SU-DHL-6 (cell line): ENCODE measurements around the gene INSIG1.

Experiments
- H2AFZ ChIP-seq: fragments of 200-600 bp; sonication (generic); 2 replicates; pipeline ENCODE4 v1.6.1; 2014; ENCODE audit warnings: low read depth, mild to moderate bottlenecking, moderate library complexity, mixed read lengths, antibody characterized with exemption, low read length; ENCODE audit not compliant: severe bottlenecking
- H3F3A ChIP-seq: fragments of 200-600 bp; shearing (Covaris generic); 2 replicates; pipeline ENCODE4 v1.6.0; 2016; ENCODE audit warnings: antibody characterized with exemption, mild to moderate bottlenecking; ENCODE audit not compliant: insufficient read depth
- H3K27ac ChIP-seq: fragments of 200-600 bp; sonication (generic); 2 replicates; pipeline ENCODE4 v1.5.1; 2016; ENCODE audit warnings: low read depth, mild to moderate bottlenecking, low read length, moderate library complexity, mixed read lengths
- H3K27me3 ChIP-seq: fragments of 200-600 bp; sonication (generic), shearing (Covaris generic); 2 replicates; pipeline ENCODE4 v1.6.0; 2014; ENCODE audit warnings: mild to moderate bottlenecking, low read length
- H3K36me3 ChIP-seq: fragments of 200-600 bp; sonication (generic); 2 replicates; pipeline ENCODE4 v1.6.1; 2014; ENCODE audit warnings: mild to moderate bottlenecking, low read length, mixed read lengths
- H3K4me2 ChIP-seq: fragments of 300-600, 200-600 bp; shearing (Covaris generic), sonication (generic); 2 replicates; pipeline ENCODE4 v1.6.0; 2014; ENCODE audit warnings: low read length, low read depth, mild to moderate bottlenecking; ENCODE audit not compliant: poor library complexity, severe bottlenecking
- H3K4me3 ChIP-seq: fragments of 200-600 bp; sonication (generic); 2 replicates; pipeline ENCODE4 v1.5.1; 2014; ENCODE audit warnings: antibody characterized with exemption, low read length, mild to moderate bottlenecking, mixed read lengths; ENCODE audit not compliant: insufficient read depth, poor library complexity, severe bottlenecking
- H3K79me2 ChIP-seq: fragments of 200-600 bp; sonication (generic); 2 replicates; pipeline ENCODE4 v1.6.1; 2014; ENCODE audit warnings: mild to moderate bottlenecking, low read length, moderate library complexity; ENCODE audit not compliant: insufficient read depth
- H3K9ac ChIP-seq: fragments of 200-600 bp; sonication (generic); 2 replicates; pipeline ENCODE4 v1.7.0; 2014; ENCODE audit warnings: mild to moderate bottlenecking, low read length
- H3K9me2 ChIP-seq: fragments of 200-600 bp; sonication (generic); replicated peaks from 2 replicates; pipeline ENCODE4 v1.6.1; 2014; ENCODE audit warnings: low read length; ENCODE audit not compliant: insufficient read depth
- H3K9me3 ChIP-seq: fragments of 200-600 bp; sonication (generic); 2 replicates; pipeline ENCODE4 v1.6.1; 2014; ENCODE audit warnings: low read length, mixed read lengths; ENCODE audit not compliant: insufficient read depth
- H4K20me1 ChIP-seq: fragments of 200-600 bp; sonication (generic); 2 replicates; pipeline ENCODE4 v1.6.1; 2014; ENCODE audit warnings: low read depth, mild to moderate bottlenecking, antibody characterized with exemption, low read length, moderate library complexity, mixed read lengths
- CTCF ChIP-seq: fragments of 200-600 bp; sonication (generic); IDR thresholded peaks from one replicate; pipeline ENCODE4 v1.5.1; 2017; ENCODE audit warnings: antibody characterized with exemption, mild to moderate bottlenecking, low read length, moderate library complexity; ENCODE audit not compliant: insufficient read depth, poor library complexity, severe bottlenecking
- EZH2phosphoT487 ChIP-seq: fragments of 200-600 bp; sonication (generic), shearing (Covaris generic); conservative IDR thresholded peaks from 2 replicates; pipeline ENCODE4 v1.6.1; 2018; ENCODE audit warnings: mild to moderate bottlenecking, antibody characterized with exemption, low read length, moderate library complexity, mixed read lengths

The INSIG1 gene

GRCh38 chr7:155285833-155286232, 11.8 kb upstream of the INSIG1 start:
- H2AFZ ChIP-seq, result no peak overlapping the region
- TF ChIP-seq EZH2phosphoT487 (no peak), CTCF (no peak)
- no peak overlapping the region for H3K4me2 ChIP-seq
- no peaks in the 10 kb centered on the region for H3K36me3 ChIP-seq
- no peak overlapping the region for H3K27ac ChIP-seq
- H3K27me3 ChIP-seq, result no peaks in the 10 kb centered on the region
- H3K79me2 ChIP-seq, result no peaks in the 10 kb centered on the region
- H4K20me1 ChIP-seq, result no peaks in the 10 kb centered on the region
- H3K9me2 ChIP-seq, result no peaks in the 10 kb centered on the region
- no peaks in the 10 kb centered on the region for H3K9me3 ChIP-seq
- no peaks in the 10 kb centered on the region for H3F3A ChIP-seq
- H3K4me3 ChIP-seq, result no peak overlapping the region
- no peak overlapping the region for H3K9ac ChIP-seq

GRCh38 chr7:155286686-155287085, 11.0 kb upstream of the INSIG1 start:
- no peaks in the 10 kb centered on the region for H3K9me3 ChIP-seq
- no peaks in the 10 kb centered on the region for H3K27me3 ChIP-seq
- no peak overlapping the region for H3K9ac ChIP-seq
- no peak overlapping the region for H2AFZ ChIP-seq
- no peak overlapping the region for H3K4me2 ChIP-seq
- no peak overlapping the region for H3K4me3 ChIP-seq
- H3K27ac ChIP-seq, result no peak overlapping the region
- no peaks in the 10 kb centered on the region for H3F3A ChIP-seq
- TF ChIP-seq EZH2phosphoT487, result no peak
- TF ChIP-seq CTCF, result no peak
- H3K36me3 ChIP-seq, result no peaks in the 10 kb centered on the region
- no peaks in the 10 kb centered on the region for H4K20me1 ChIP-seq
- H3K79me2 ChIP-seq, result no peaks in the 10 kb centered on the region
- no peaks in the 10 kb centered on the region for H3K9me2 ChIP-seq

GRCh38 chr7:155287284-155287935, 10.3 kb upstream of the INSIG1 start:
- no peak overlapping the region for H3K4me2 ChIP-seq
- no peaks in the 10 kb centered on the region for H3K27me3 ChIP-seq
- no peaks in the 10 kb centered on the region for H3K9me2 ChIP-seq
- no peaks in the 10 kb centered on the region for H4K20me1 ChIP-seq
- H3F3A ChIP-seq, result no peaks in the 10 kb centered on the region
- H3K27ac ChIP-seq, result no peak overlapping the region
- H2AFZ ChIP-seq, result no peak overlapping the region
- H3K9me3 ChIP-seq, result no peaks in the 10 kb centered on the region
- H3K79me2 ChIP-seq, result no peaks in the 10 kb centered on the region
- no peaks in the 10 kb centered on the region for H3K36me3 ChIP-seq
- H3K4me3 ChIP-seq, result no peak overlapping the region
- no peak overlapping the region for H3K9ac ChIP-seq
- no peak for TF ChIP-seq EZH2phosphoT487
- TF ChIP-seq CTCF, result no peak
